Stimulated activated CD4-positive, alpha-beta T cell treated with anti-CD3 and anti-CD28 coated beads, Interleukin-2, amount 100 ng/mL, for 24 hours (primary cell): ENCODE measurements around the gene TMEM184C.
A peak's percentile ranks its signal among the peaks of the same experiment; 100 is the strongest.

Source experiments
- DNase-seq, 2 donors: peaks; one replicate each; pipeline ENCODE4 v3.0.0-alpha.2; 2020

TMEM184C gene

DNA sequence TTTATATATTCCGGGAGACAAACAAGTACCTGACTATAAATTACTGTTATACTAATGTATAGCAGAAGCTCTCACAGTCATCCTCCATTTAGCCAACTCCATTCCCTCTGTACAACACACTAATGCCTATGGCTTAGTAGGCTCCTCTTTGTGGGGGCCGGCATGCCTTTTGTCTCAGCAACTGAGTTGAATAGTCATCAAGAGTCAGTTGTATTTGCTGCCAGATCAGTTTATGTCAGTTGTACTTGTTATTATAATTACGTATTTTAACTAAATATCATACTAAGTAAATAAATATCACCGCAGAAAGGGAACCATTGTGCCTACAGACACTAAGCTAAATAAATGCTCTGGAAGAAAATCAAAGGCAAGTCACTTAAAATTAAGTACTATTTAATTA lies 56.9 kb downstream of the TMEM184C start:
- no peak for DNase-seq

DNA sequence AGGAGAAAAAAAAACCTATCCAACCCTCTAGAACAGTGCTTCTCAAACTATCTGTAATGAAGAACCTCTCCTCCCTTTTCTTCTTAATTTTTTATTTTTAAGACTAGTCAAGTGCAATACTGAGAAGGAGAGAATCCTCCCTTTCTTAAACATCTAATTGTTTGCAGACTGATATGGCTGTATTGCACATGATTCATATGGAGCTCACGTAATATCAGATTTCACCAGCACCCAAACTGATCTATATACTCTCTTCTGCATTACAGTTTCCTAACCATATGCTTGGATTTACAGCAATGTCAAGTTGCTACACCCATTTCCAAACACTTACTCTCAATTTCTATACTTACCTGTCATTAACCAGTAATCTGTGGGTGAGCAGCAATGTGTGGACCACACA lies 57.3 kb downstream of the TMEM184C start:
- no peak for DNase-seq

DNA sequence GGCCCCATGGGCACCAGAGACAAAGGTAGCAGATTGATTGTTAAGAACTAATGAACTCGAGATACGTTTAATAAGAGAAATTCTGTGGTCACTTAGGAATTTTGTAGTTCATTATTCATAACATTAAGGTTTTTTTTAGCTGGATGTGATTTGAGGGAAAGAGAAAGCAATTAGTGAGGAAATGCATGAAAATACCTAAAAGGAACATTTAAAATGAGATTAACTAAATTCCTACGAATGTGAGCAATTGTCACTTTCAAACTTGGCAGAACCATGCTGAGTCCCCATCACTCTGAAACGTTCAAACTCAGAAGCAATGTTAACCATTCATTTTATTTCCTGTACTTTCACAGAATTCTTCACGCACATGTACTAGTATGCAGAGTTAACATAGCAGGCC lies 60.9 kb downstream of the TMEM184C start:
- no peak for DNase-seq

DNA sequence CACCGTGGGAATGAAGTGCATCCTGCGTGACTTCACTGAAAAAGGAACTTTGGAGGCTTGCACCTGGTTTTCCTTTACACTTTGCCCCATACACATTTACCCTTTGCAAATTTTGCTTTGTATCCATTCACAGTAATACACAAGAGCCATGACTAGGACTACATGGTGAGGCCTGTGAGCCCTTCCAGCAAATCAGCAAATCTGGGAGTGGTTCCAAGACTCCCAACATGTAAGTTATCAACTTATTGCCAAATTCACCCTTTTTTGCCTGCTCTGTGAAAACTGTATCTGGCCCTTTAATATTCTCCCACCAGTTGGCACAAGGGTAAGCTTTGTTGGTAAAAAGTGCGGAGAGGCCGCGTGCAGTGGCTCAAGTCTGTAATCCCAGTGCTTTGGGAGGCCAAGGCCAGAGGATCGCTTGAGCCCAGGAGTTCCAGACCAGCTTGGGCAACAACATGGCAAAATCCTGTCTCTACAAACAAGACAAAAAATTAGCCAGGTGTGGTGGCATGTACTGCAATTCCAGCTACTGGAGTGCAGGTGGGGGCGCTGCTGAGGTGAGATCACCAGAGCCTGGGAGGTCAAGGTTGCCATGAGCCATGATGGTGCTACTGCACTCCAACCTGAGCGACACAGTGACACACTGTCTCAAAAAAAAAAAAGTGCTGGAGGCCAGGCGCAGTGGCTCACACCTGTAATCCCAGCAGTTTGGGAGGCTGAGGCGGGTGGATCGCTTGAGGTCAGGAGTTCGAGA lies 61.8 kb downstream of the TMEM184C start:
- DNase-seq = peak in 1 of 2 donors; percentile 21

DNA sequence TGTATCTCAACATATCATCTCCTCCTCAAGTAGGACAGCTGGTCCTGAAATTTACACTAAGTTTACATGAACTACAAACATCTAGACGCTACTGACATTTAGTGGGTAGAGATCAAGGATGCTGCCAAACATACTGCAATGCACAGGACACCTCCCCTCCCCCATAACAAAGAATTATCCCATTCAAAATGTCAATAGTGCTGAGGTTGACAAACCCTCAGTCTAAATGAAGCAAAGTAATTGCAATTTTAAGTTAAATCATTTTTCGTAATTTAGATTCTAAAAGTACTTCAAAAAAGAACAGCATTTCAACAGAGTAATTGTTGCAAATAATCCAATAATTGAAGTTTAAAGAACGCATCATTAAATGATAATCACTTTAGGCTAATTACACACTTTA lies 65.6 kb downstream of the TMEM184C start:
- DNase-seq = no peak

DNA sequence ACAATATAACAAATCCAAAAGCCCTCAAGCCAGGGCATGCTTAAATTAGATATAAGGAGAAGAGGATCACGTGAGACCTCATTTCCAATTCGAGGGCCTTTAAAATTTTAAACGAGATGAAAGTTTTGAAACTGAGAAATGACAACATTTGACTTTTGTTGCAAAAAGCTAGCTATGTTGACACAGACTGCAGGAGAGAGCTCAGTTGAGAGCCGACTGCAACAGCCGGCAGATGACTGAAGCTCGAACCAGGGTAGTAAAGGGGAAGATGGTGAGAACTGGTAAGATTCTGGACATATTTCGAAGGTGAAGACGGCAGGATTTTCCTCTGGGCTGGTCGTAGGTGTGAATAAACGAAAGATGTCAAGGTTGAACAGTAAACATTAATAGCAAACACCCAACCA lies 66.0 kb downstream of the TMEM184C start:
- DNase-seq = peak in 1 of 2 donors; percentile 9

DNA sequence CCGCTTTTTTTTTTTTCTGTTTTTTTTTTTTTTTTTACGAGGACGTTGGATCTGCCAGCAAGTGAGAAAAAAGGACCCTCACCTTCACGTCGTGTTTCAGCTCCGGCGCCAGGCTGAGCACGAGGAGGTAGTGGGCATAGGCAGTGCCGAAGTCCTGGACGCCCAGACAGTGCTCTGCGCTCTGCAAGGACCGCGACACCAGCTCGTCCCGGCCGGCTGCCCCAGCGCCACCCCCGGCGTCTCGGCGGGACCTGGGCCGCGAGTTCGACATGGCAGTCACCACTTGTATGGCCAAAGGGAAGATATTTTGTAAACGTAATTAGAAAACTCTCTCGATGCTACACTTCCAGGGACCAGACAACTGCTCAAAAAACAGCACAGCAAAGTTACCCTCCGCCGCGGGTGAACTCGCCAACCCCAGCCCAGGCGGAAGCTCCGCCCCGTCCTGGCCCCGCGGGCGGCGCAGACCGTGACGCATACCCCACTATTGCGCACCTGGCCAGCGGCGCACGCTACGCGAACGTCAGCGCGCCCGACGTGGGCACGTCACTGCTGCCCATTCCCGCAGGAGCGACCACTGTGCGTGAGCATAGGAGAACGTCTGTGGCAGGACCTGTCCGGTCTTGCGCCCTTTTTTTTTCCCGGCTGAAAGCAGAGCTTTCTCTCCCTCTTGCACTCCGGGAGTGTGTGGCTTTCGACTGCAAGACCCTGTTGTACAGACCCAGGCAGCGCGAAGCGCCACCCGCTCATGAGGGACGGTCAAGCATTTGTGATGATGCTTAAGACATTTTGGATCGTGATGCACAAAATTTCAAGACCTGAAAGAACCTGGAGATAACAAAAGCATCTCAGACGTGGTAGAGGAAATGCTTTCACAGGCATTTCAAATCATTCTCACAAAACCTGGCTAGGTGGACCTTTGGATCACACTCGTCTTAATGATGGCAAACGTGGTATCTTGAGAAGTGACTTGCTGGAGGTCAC lies 66.8 kb downstream of the TMEM184C start, which contains the start of gene PRMT9:
TSS of gene PRMT9 (minus strand) at position 447 of the 984 bp plus-strand sequence. CDS start at position 271, 176 bp downstream.
- DNase-seq = peak; percentile 89 to 92

DNA sequence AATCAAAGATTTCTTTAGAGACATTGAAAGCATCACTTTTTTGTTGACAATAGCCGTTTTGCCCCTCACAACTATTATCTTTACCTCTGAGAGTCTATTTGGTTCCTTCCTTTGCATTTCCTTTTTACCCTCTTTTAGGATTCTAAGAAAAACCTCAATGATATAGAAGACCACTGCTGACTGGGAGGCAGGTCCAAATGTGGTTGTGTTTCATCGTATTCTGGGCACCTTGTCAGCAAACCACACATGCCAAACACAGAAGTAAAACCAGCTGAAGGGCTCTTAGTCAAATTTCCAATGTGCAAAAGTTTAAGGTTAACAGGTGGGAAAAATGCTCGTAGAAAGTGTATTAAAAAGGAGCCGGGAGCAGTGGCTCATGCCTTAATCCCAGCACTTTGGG lies 71.9 kb downstream of the TMEM184C start:
- no peak for DNase-seq

DNA sequence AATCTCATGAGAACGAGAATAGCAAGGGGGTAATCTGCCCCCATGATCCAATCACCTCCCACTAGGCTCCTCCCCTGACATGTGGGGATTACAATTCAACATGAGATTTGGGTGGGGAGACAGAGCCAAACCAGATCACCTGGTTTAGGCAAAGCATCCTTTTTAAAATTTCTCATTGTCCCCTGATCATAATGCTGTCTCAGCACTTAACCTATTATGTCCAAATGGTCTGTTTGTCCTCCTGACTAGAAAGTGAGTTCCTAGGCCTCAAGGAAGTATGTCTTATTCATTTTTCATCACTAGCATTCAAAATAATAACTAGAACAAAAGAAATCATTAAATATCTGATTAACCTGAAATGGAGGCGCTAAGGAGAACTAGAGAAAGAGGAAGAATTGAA lies 74.6 kb downstream of the TMEM184C start:
- DNase-seq = no peak

DNA sequence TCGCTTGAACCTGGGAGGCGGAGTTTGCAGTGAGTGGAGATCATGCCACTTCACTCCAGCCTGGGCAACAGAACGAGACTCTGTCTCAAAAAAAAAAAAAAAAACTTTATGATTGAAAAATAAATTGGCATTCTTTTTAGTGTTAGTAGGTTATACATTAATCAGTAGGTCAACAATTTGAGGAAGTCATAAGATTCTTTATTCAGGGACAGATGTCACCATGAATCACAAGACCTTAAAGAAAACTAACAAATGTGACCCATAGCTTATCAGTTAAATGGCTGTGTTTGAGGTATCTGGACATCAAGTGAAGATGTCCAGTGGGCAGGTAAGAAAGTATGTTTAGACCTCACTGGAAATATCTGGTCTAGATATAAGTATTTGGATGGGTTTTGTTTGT lies 76.0 kb downstream of the TMEM184C start:
- DNase-seq = no peak

DNA sequence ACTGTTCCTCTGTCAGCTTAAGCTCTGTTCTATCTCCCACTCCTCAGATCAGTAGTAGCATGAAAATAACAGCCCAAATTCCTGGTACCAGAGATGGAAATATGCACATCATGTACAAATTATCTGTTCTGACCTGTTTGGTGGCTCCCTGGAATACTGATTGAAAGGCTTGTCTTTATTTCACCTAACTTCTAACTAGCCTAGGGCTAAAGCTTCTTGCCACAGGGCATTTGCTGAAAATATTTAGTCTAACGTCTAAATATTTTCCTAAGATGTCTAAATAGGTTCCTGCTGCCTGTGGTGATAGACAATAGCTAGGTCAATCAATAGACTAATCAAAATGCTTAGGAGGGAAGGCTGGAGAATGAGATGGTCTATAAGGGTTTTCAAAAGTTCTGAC lies 79.7 kb downstream of the TMEM184C start:
- no peak for DNase-seq

DNA sequence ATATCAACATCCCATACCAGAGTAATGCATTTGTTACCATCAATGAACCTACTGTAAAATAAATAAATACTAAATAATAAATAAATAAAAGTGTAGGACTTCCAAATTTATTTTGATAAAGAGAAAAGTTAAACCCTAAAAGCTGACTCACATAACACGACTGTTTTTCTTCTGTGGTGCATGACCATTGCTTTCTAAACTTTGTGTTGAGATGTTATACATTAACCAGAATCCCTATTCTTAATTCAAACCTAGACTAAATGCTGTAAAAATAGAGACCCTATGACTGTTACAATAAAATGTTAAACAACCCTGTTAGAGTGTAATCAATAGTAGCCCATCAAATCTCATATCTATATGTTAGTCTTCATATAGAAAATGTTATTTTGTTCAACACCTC lies 87.6 kb downstream of the TMEM184C start:
- no peak for DNase-seq

DNA sequence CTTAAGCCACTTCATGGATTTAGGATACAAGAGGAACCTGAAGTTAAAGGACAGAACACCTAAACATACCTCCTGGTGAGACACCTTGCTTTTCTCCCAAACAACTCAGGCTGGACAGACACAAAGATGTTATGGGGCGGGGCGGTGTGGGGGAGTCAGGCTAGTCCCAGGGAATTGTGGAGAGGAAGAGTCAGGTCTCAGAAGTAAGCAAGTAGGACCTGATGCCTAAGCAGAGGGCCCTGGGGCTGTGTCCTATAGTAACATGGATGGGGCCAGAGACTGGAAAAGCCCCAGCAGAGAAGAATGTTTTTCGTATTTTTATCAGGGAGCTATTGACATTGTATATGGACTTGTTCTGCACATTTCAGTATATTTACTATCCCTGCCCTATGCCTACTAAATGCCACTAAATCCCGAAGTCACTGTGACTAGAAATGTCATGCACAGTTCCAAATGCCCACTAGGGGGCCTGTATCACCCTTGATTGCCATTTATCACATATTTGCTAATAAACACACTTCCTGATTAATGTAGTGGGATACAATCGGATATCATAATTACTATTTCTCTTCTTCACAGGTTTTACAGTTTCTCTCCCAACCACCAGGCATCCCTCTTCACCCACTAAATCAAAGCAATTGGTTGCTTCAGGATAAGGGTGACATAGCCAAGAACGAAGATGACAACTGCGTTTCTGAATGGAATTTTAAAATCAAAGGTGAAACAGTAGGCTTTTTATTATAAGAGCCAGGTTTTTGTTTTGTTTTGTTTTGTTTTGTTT lies 90.9 kb downstream of the TMEM184C start:
- DNase-seq = peak; percentile 45 to 56

DNA sequence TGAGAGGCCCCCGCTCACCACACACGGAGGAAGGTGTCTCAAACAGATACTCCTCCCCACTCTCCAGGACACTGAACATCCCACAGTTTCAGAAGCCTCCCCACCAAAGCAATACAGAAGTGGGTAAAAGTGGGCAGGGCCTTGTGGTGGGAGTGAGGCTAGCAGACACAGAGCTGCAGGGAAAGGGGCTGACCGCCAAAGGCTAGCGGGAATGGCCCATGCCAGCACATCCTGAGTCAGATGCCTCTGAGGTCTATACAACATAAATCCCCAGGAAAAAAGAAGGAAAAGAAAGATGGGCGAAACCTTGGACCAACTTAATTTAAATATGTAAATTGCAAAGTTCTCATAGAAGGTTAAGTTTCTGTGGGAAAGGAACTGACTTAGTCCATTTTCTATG lies 92.8 kb downstream of the TMEM184C start:
- no peak for DNase-seq

DNA sequence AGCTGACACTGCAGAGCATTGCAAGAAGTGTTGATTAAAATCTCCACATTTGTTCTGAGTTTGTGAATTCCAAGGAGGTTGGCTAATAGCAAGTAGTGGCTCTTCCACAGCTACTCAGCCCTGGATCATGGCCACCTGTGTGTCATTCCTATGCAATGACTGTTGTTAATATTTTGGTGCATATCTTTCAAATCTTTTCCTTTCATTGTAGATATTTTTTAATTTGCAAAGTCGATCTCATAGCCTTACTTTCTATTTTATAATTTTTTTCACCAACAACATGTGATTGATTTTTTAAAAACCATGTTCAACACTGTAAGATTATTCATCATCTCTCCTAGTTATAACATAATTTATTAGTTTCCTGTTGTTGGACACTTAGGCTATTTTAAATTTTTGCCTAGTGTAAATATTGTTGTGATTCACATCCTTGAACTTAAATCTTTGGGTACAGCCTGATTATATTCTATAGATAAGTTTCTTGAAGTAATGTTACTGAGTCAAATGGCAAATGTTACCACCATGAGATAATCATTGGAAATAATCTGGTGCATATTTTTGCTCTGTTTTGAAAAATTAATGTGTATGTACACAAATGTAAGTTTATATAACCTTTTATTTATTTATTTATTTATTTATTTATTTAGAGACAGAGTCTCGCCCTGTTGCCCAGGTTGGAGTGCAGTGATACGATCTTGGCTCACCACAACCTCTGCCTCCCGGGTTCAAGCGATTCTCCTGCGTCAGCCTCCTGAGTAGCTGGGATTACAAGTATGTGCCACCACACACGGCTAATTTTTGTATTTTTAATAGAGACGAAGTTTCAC lies 97.6 kb downstream of the TMEM184C start:
- DNase-seq = no peak

DNA sequence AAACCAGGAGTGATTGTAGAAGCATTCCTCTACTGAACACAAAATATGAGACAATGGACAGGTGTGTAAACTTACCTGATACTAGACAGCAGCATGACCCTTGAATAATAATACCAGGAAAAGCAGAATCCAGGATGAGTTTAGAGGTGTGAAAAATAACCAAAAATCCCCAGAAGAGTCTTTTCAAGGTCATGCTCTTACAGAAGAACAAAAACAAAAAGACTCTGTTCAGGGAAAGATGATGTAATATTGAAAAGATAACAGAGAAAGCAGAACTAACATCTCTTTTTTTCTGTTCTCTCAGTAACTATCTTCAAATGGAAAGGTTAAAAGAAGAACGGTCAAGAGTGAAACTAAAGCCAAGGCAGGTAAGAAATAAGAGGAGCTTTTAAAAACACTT lies 100.7 kb downstream of the TMEM184C start:
- DNase-seq = no peak
